Measurements from ENCODE around the gene ASH1L. TPM values are rescaled to one million over a fixed set of nuclear protein-coding genes. Genes with fewer than 3 reads are reported as not detected.
"Not testable (repeated sequence)": the region's sequence is repeated elsewhere in the genome, so short reads cannot be mapped to it uniquely, and the experiment has no call there.

Gene ASH1L
- total RNA-seq, 1 donor from 2014 or later = 36.0 TPM

DNA sequence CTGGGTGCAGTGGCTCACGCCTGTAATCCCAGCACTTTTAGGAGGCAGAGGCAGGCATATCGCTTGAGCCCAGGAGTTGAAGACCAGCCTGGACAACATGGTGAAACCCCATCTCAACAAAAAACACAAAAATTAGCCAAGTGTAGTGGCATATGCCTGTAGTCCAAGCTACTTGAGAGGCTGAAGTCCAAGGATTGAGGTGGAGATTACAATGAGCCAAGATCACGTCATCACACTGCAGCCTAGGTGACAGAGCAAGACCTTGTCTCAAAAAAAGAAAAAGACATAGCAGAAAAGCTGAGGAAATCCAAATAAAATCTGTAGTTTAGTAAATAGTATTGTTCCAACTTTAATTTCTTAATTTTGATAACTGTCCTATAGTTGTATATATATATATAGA, 11.5 kb upstream of the ASH1L start:
- peaks cover 1% of the 10 kb centered on the region for H3K36me3 Mint-ChIP-seq (ENCODE audit: low read depth)
- H3K27me3 Mint-ChIP-seq (ENCODE audit: low read depth) = no peaks in the 10 kb centered on the region
- no peaks in the 10 kb centered on the region for H3K4me1 Mint-ChIP-seq (ENCODE audit: low read depth)
- H3K4me3 Mint-ChIP-seq (ENCODE audit: unreplicated experiment) = no peak overlapping the region
- no peak for DNase-seq (ENCODE audit: low spot score)
- H3K27ac Mint-ChIP-seq (ENCODE audit: unreplicated experiment) = no peak overlapping the region
- TF ChIP-seq, protein P1, sequence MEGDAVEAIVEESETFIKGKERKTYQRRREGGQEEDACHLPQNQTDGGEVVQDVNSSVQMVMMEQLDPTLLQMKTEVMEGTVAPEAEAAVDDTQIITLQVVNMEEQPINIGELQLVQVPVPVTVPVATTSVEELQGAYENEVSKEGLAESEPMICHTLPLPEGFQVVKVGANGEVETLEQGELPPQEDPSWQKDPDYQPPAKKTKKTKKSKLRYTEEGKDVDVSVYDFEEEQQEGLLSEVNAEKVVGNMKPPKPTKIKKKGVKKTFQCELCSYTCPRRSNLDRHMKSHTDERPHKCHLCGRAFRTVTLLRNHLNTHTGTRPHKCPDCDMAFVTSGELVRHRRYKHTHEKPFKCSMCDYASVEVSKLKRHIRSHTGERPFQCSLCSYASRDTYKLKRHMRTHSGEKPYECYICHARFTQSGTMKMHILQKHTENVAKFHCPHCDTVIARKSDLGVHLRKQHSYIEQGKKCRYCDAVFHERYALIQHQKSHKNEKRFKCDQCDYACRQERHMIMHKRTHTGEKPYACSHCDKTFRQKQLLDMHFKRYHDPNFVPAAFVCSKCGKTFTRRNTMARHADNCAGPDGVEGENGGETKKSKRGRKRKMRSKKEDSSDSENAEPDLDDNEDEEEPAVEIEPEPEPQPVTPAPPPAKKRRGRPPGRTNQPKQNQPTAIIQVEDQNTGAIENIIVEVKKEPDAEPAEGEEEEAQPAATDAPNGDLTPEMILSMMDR (IDR thresholded peaks at IDR 0.05) = no peak
- H3K9me3 Mint-ChIP-seq (ENCODE audit: low read depth) = no peaks in the 10 kb centered on the region

DNA sequence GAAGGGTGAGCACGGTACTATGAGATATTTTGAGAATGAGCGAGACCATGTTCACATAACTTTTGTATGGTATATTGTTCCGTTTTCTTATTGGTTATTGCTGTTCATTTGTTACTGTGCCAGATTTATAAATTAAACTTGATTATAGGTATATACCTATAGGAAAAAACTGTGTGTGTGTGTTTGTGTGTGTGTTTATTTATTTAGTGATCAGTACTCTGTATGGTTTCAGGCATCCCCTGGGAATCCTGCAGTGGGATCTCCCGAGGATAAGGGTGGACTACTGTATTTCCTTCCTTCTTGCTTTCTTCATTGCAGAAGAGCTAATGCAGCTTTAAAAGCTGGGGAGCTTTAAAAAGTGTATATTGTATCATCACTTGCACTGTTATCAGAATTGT, 8.0 kb upstream of the ASH1L start:
- H3K9me3 Mint-ChIP-seq (ENCODE audit: low read depth) = no peaks in the 10 kb centered on the region
- no peaks in the 10 kb centered on the region for H3K4me1 Mint-ChIP-seq (ENCODE audit: low read depth)
- TF ChIP-seq, protein P1 (IDR thresholded peaks at IDR 0.05) = no peak
- H3K36me3 Mint-ChIP-seq (ENCODE audit: low read depth) = peaks cover 1% of the 10 kb centered on the region
- no peaks in the 10 kb centered on the region for H3K27me3 Mint-ChIP-seq (ENCODE audit: low read depth)
- no peak overlapping the region for H3K4me3 Mint-ChIP-seq (ENCODE audit: unreplicated experiment)
- no peak overlapping the region for H3K27ac Mint-ChIP-seq (ENCODE audit: unreplicated experiment)
- no peak for DNase-seq (ENCODE audit: low spot score)

DNA sequence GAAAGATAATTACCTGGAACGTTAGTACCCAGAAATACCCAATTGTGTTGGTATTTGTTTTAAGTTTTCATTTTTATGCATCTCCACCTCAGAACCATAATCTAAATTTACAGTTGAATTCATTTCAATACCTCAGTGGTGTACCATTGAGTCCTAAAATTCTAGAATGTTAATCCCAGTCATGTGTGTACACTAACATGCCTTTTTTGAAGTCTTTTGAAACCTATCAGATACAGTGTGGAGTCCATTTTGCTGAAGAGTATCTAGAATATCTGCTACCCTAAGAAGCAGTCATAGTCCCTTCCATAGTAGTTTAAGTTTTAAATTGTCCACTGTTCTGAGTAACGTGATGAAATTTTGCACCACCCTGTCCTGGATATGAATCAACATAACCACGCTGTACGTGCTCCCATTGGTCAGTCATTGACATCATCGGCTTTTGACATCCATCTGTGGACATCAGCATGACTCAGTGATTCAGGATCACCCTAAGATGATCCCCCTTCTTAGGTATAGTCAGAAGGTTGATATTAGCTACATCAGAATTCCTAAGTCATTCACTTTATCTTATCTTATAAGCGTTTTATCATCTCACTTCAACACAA, 7.5 kb upstream of the ASH1L start:
- H3K27me3 Mint-ChIP-seq (ENCODE audit: low read depth) = no peaks in the 10 kb centered on the region
- no peaks in the 10 kb centered on the region for H3K4me1 Mint-ChIP-seq (ENCODE audit: low read depth)
- no peak overlapping the region for H3K27ac Mint-ChIP-seq (ENCODE audit: unreplicated experiment)
- no peak overlapping the region for H3K4me3 Mint-ChIP-seq (ENCODE audit: unreplicated experiment)
- peaks cover 1% of the 10 kb centered on the region for H3K36me3 Mint-ChIP-seq (ENCODE audit: low read depth)
- TF ChIP-seq, protein P1 (IDR thresholded peaks at IDR 0.05) = no peak
- DNase-seq (ENCODE audit: low spot score) = no peak
- no peaks in the 10 kb centered on the region for H3K9me3 Mint-ChIP-seq (ENCODE audit: low read depth)

DNA sequence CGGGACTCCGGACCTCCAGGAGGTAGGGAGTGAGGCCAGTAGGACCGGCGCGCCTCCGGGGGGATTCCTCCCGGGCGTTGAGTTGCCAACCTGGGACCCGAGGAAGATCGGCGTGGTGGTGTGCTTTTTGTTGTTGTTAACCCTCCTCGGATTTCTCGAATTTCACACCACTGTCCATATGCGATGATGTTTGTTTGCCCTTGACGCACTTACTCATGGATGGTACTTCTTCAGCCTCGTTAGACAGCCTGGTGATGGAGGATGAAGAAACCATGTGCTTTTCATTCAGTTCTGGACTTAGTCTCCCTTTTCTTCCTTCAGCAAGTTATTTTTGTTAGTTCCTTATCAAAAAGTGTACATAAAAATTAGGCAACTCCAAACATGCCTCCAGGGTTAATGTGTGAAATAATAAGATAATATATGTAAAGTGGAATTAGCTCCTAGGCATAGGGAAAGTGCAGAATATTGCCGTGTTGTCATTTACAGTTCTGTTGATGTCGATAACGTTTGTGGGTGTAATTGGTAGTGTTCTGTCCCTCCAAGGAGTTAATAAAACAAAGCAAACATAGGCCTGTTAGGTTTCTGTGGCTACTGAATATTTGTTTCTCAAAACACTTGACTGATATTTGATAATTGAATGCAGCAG, 897 bp upstream of the ASH1L start:
- peaks cover 29% of the 10 kb centered on the region for H3K4me1 Mint-ChIP-seq (ENCODE audit: low read depth)
- not testable (repeated sequence) for H3K27me3 Mint-ChIP-seq (ENCODE audit: low read depth); H3K36me3 Mint-ChIP-seq (ENCODE audit: low read depth); DNase-seq (ENCODE audit: low spot score); H3K9me3 Mint-ChIP-seq (ENCODE audit: low read depth)
- H3K4me3 Mint-ChIP-seq (ENCODE audit: unreplicated experiment) = peak overlapping the region; percentile 99
- H3K27ac Mint-ChIP-seq (ENCODE audit: unreplicated experiment) = peak overlapping the region; percentile 98

DNA sequence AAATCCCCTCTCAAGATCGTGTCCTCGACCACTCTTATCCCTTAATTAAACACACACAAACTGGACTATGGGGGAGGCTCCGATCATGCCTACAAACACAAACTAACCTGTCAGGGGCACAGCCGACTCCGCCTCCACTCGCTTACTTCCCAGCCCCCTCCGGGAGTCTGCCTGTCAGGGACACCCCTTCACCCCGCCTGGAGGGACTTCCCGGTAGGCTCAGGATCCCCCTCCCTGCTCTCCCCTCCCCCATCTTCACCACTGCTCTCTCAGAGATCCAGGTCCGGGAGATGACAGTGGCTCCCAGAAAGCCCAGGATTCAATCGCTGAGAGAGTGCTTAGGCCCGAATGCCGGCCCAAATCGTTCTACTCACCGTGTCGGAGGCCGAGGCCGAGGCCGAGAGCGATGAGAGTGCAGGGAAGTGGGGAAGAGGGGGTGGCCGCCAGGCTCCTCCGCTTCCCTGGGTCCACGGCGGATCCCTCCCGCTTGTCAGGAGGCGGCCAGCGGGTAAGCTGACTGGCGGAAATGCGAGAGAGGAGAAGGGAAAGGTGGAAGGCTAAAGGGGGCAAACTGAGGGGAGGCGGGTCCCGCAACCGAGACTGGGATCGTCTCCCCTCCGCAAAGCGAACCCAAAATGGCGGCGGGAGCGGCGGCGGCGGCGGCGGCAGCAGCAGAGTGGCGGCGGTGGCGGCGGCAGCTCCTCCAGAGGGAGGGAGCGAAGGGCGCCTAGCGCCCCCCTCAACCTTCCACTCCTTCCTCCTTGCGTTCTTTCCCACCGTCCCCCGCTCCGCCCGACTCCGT, 623 bp downstream of the ASH1L start:
- DNase-seq (ENCODE audit: low spot score) = peak; percentile 90
- Mint-ChIP-seq H3K27ac (ENCODE audit: unreplicated experiment) (peak overlapping the region; percentile 97), H3K4me1 (ENCODE audit: low read depth) (peaks cover 33% of the 10 kb centered on the region), H3K4me3 (ENCODE audit: unreplicated experiment) (peak overlapping the region; percentile 99)
- H3K9me3 Mint-ChIP-seq (ENCODE audit: low read depth); H3K36me3 Mint-ChIP-seq (ENCODE audit: low read depth); H3K27me3 Mint-ChIP-seq (ENCODE audit: low read depth): not testable (repeated sequence)

DNA sequence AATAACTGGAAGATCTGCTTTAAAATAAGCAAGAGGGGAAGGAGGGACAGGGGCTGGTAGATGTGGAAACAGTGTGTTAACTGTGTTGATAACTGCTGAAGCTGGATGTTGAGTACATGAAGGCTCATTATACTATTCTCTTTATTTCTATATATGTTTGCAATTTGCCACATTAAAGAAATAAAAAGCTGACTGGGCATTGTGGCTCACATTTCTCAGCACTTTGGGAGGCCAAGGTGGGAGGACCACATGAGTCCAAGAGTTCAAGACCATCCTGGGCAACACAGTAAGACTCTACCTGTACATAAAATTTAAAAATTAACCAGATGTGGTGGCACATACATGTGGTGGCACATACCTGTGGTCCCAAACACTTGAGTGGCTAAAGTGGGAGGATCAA, 6.7 kb downstream of the ASH1L start:
- TF ChIP-seq, protein P1 (IDR thresholded peaks at IDR 0.05) = no peak
- Mint-ChIP-seq H3K27ac (ENCODE audit: unreplicated experiment) (no peak overlapping the region), H3K4me3 (ENCODE audit: unreplicated experiment) (no peak overlapping the region), H3K4me1 (ENCODE audit: low read depth) (peaks cover 23% of the 10 kb centered on the region), H3K27me3 (ENCODE audit: low read depth) (no peaks in the 10 kb centered on the region), H3K9me3 (ENCODE audit: low read depth) (no peaks in the 10 kb centered on the region), H3K36me3 (ENCODE audit: low read depth) (peaks cover 1% of the 10 kb centered on the region)
- DNase-seq (ENCODE audit: low spot score) = no peak
